GM12801 (cell line): Measurements from ENCODE around the gene HPGD.

Experiments used
- CTCF ChIP-seq: IDR thresholded peaks from one replicate; pipeline ENCODE4 v1.5.1; 2011; ENCODE audit warnings: control low read depth; ENCODE audit not compliant: insufficient read length; ENCODE audit errors: extremely low read depth

Gene HPGD

GRCh38 chr4:174512745-174513144 lies 9.5 kb downstream of the HPGD start:
- TF ChIP-seq CTCF: no peak

- no peak for TF ChIP-seq CTCF
Measured at GRCh38 chr4:174505892-174506291, 16.4 kb downstream of the HPGD start.

GRCh38 chr4:174505007-174505406 lies 17.3 kb downstream of the HPGD start:
- no peak for TF ChIP-seq CTCF

GRCh38 chr4:174503079-174503715 lies 19.1 kb downstream of the HPGD start:
- no peak for TF ChIP-seq CTCF

- TF ChIP-seq CTCF: no peak
Measured at GRCh38 chr4:174496631-174497432, 25.5 kb downstream of the HPGD start.

GRCh38 chr4:174495626-174496025 lies 26.7 kb downstream of the HPGD start:
- no peak for TF ChIP-seq CTCF

- TF ChIP-seq CTCF: no peak
Measured at GRCh38 chr4:174494726-174495125, 27.6 kb downstream of the HPGD start.
